ENCODE measurements around the gene ATRN.

Gene ATRN

GRCh38 chr20:3539311-3540107, 68.7 kb downstream of the ATRN start:
- no peaks in the 10 kb centered on the region for H3K79me1 ChIP-seq (ENCODE audit: low read length)
- H3K18ac ChIP-seq (ENCODE audit: low read length), result no peak overlapping the region
- H3K14ac ChIP-seq (ENCODE audit: low read length), result no peak overlapping the region
- H3K4me2 ChIP-seq (ENCODE audit: low read length), result no peak overlapping the region
- H3K4me1 ChIP-seq (ENCODE audit: control insufficient read depth in 1 of 2, insufficient read depth in 2 of 2, low read length in 2 of 2), result no peaks in the 10 kb centered on the region
- H2AK5ac ChIP-seq (ENCODE audit: low read length), result no peak overlapping the region
- H3K9ac ChIP-seq (ENCODE audit: low read length), result no peak overlapping the region
- DNase-seq, result no peak
- no peak overlapping the region for H2AFZ ChIP-seq (ENCODE audit: insufficient read depth, low read length, poor library complexity)
- H2BK12ac ChIP-seq (ENCODE audit: low read length), result no peak overlapping the region
- H3K27me3 ChIP-seq (ENCODE audit: insufficient read depth, low read length), result no peaks in the 10 kb centered on the region
- H3K23ac ChIP-seq (ENCODE audit: low read length), result no peak overlapping the region
- no peaks in the 10 kb centered on the region for H3K36me3 ChIP-seq (ENCODE audit: control insufficient read depth in 1 of 2, insufficient read depth in 2 of 2, low read length in 2 of 2)
- H2BK120ac ChIP-seq (ENCODE audit: insufficient read depth, low read length, poor library complexity), result no peak overlapping the region
- no peak overlapping the region for H2BK5ac ChIP-seq (ENCODE audit: low read depth, low read length, poor library complexity)
- H3K4me3 ChIP-seq (ENCODE audit: low read depth, low read length), result no peak overlapping the region
- no peaks in the 10 kb centered on the region for H3K79me2 ChIP-seq (ENCODE audit: control insufficient read depth, insufficient read depth, low read length, poor library complexity)
- no peak overlapping the region for H4K12ac ChIP-seq (ENCODE audit: low read depth, low read length)
- H3K27ac ChIP-seq (ENCODE audit: low read depth, low read length), result no peak overlapping the region
- H3K4ac ChIP-seq (ENCODE audit: low read depth, low read length), result no peak overlapping the region
- no CpG with 5 or more reads among the region's 3 CpGs for WGBS (ENCODE audit: extremely low coverage, insufficient coverage, insufficient read length)
- H4K91ac ChIP-seq (ENCODE audit: low read depth, low read length), result no peak overlapping the region
- no peaks in the 10 kb centered on the region for H3K9me3 ChIP-seq (ENCODE audit: insufficient read depth, low read depth, low read length)
- H4K8ac ChIP-seq (ENCODE audit: low read depth, low read length), result no peak overlapping the region

GRCh38 chr20:3541887-3542721, 71.3 kb downstream of the ATRN start:
- no peak overlapping the region for H2BK120ac ChIP-seq (ENCODE audit: insufficient read depth, low read length, poor library complexity)
- no peak overlapping the region for H2AFZ ChIP-seq (ENCODE audit: insufficient read depth, low read length, poor library complexity)
- no peak overlapping the region for H4K91ac ChIP-seq (ENCODE audit: low read depth, low read length)
- H2AK5ac ChIP-seq (ENCODE audit: low read length), result no peak overlapping the region
- no peaks in the 10 kb centered on the region for H3K4me1 ChIP-seq (ENCODE audit: control insufficient read depth in 1 of 2, insufficient read depth in 2 of 2, low read length in 2 of 2)
- H3K27me3 ChIP-seq (ENCODE audit: insufficient read depth, low read length), result no peaks in the 10 kb centered on the region
- no peak overlapping the region for H4K8ac ChIP-seq (ENCODE audit: low read depth, low read length)
- H3K4ac ChIP-seq (ENCODE audit: low read depth, low read length), result no peak overlapping the region
- no peak overlapping the region for H2BK12ac ChIP-seq (ENCODE audit: low read length)
- H3K79me2 ChIP-seq (ENCODE audit: control insufficient read depth, insufficient read depth, low read length, poor library complexity), result no peaks in the 10 kb centered on the region
- H3K14ac ChIP-seq (ENCODE audit: low read length), result no peak overlapping the region
- no peak overlapping the region for H3K27ac ChIP-seq (ENCODE audit: low read depth, low read length)
- no peak overlapping the region for H3K4me3 ChIP-seq (ENCODE audit: low read depth, low read length)
- H3K36me3 ChIP-seq (ENCODE audit: control insufficient read depth in 1 of 2, insufficient read depth in 2 of 2, low read length in 2 of 2), result no peaks in the 10 kb centered on the region
- no peaks in the 10 kb centered on the region for H3K79me1 ChIP-seq (ENCODE audit: low read length)
- H3K23ac ChIP-seq (ENCODE audit: low read length), result no peak overlapping the region
- DNase-seq, result no peak
- H2BK5ac ChIP-seq (ENCODE audit: low read depth, low read length, poor library complexity), result no peak overlapping the region
- H3K9me3 ChIP-seq (ENCODE audit: insufficient read depth, low read depth, low read length), result no peaks in the 10 kb centered on the region
- H3K9ac ChIP-seq (ENCODE audit: low read length), result no peak overlapping the region
- WGBS (ENCODE audit: extremely low coverage, insufficient coverage, insufficient read length), result no CpG with 5 or more reads among the region's 5 CpGs
- H3K4me2 ChIP-seq (ENCODE audit: low read length), result no peak overlapping the region
- no peak overlapping the region for H4K12ac ChIP-seq (ENCODE audit: low read depth, low read length)
- H3K18ac ChIP-seq (ENCODE audit: low read length), result no peak overlapping the region

GRCh38 chr20:3543901-3544507, 73.2 kb downstream of the ATRN start:
- Histone ChIP-seq H3K79me2 (ENCODE audit: control insufficient read depth, insufficient read depth, low read length, poor library complexity) (no peaks in the 10 kb centered on the region), H2AK5ac (ENCODE audit: low read length) (no peak overlapping the region), H2BK12ac (ENCODE audit: low read length) (no peak overlapping the region), H3K79me1 (ENCODE audit: low read length) (no peaks in the 10 kb centered on the region), H3K27me3 (ENCODE audit: insufficient read depth, low read length) (no peaks in the 10 kb centered on the region), H3K4ac (ENCODE audit: low read depth, low read length) (no peak overlapping the region), H3K23ac (ENCODE audit: low read length) (no peak overlapping the region), H2AFZ (ENCODE audit: insufficient read depth, low read length, poor library complexity) (no peak overlapping the region), H2BK120ac (ENCODE audit: insufficient read depth, low read length, poor library complexity) (no peak overlapping the region), H3K27ac (ENCODE audit: low read depth, low read length) (no peak overlapping the region), H2BK5ac (ENCODE audit: low read depth, low read length, poor library complexity) (no peak overlapping the region), H3K4me3 (ENCODE audit: low read depth, low read length) (no peak overlapping the region), H3K4me1 (ENCODE audit: control insufficient read depth in 1 of 2, insufficient read depth in 2 of 2, low read length in 2 of 2) (no peaks in the 10 kb centered on the region), H3K9ac (ENCODE audit: low read length) (no peak overlapping the region), H3K14ac (ENCODE audit: low read length) (no peak overlapping the region), H3K36me3 (ENCODE audit: control insufficient read depth in 1 of 2, insufficient read depth in 2 of 2, low read length in 2 of 2) (no peaks in the 10 kb centered on the region), H4K91ac (ENCODE audit: low read depth, low read length) (no peak overlapping the region), H3K4me2 (ENCODE audit: low read length) (no peak overlapping the region), H4K12ac (ENCODE audit: low read depth, low read length) (no peak overlapping the region), H3K9me3 (ENCODE audit: insufficient read depth, low read depth, low read length) (no peaks in the 10 kb centered on the region), H3K18ac (ENCODE audit: low read length) (no peak overlapping the region), H4K8ac (ENCODE audit: low read depth, low read length) (no peak overlapping the region)
- no CpG with 5 or more reads among the region's 6 CpGs for WGBS (ENCODE audit: extremely low coverage, insufficient coverage, insufficient read length)
- peak; percentile 85 to 96 for DNase-seq

GRCh38 chr20:3545401-3545925, 74.6 kb downstream of the ATRN start:
- Histone ChIP-seq H3K4me3 (ENCODE audit: low read depth, low read length) (no peak overlapping the region), H3K9me3 (ENCODE audit: insufficient read depth, low read depth, low read length) (no peaks in the 10 kb centered on the region), H3K23ac (ENCODE audit: low read length) (no peak overlapping the region), H2BK12ac (ENCODE audit: low read length) (no peak overlapping the region), H3K14ac (ENCODE audit: low read length) (no peak overlapping the region), H3K9ac (ENCODE audit: low read length) (no peak overlapping the region), H3K27me3 (ENCODE audit: insufficient read depth, low read length) (no peaks in the 10 kb centered on the region), H3K18ac (ENCODE audit: low read length) (no peak overlapping the region), H3K4me1 (ENCODE audit: control insufficient read depth in 1 of 2, insufficient read depth in 2 of 2, low read length in 2 of 2) (no peaks in the 10 kb centered on the region), H2BK120ac (ENCODE audit: insufficient read depth, low read length, poor library complexity) (no peak overlapping the region), H2AK5ac (ENCODE audit: low read length) (no peak overlapping the region), H2BK5ac (ENCODE audit: low read depth, low read length, poor library complexity) (no peak overlapping the region), H3K79me1 (ENCODE audit: low read length) (no peaks in the 10 kb centered on the region), H3K27ac (ENCODE audit: low read depth, low read length) (no peak overlapping the region), H3K79me2 (ENCODE audit: control insufficient read depth, insufficient read depth, low read length, poor library complexity) (no peaks in the 10 kb centered on the region), H2AFZ (ENCODE audit: insufficient read depth, low read length, poor library complexity) (no peak overlapping the region), H3K36me3 (ENCODE audit: control insufficient read depth in 1 of 2, insufficient read depth in 2 of 2, low read length in 2 of 2) (no peaks in the 10 kb centered on the region), H3K4ac (ENCODE audit: low read depth, low read length) (no peak overlapping the region), H4K8ac (ENCODE audit: low read depth, low read length) (no peak overlapping the region), H3K4me2 (ENCODE audit: low read length) (no peak overlapping the region), H4K91ac (ENCODE audit: low read depth, low read length) (no peak overlapping the region), H4K12ac (ENCODE audit: low read depth, low read length) (no peak overlapping the region)
- no peak for DNase-seq
- WGBS (ENCODE audit: extremely low coverage, insufficient coverage, insufficient read length), result no CpG with 5 or more reads among the region's 1 CpG
